GM18951 (cell line): ENCODE results near the gene SLC6A20.

Source experiments
- POLR2A ChIP-seq: IDR thresholded peaks from 4 replicates; pipeline ENCODE4 v1.6.1; 2011; ENCODE audit warnings: mild to moderate bottlenecking; ENCODE audit not compliant: insufficient read length, insufficient read depth; ENCODE audit errors: extremely low read depth
- in situ Hi-C: fragments of 300-500 bp; cut with MboI; formaldehyde crosslinking; loops from one replicate; pipeline ENCODE4 v1.12.0; 2022; ENCODE audit warnings: low sequenced_read_pairs, mixed read lengths, inconsistent platforms; ENCODE audit not compliant: unreplicated experiment

The SLC6A20 gene

GRCh38 chr3:45730409-45731154 lies 65.8 kb downstream of the SLC6A20 start:
- in situ Hi-C loops: no loop called here
- TF ChIP-seq POLR2A: no peak

- TF ChIP-seq POLR2A: no peak
- in situ Hi-C loops: no loop called here
Measured at GRCh38 chr3:45729614-45730013, 66.7 kb downstream of the SLC6A20 start.

GRCh38 chr3:45724911-45725310 lies 71.4 kb downstream of the SLC6A20 start:
- no peak for TF ChIP-seq POLR2A
- in situ Hi-C loops: no loop called here

- TF ChIP-seq POLR2A: no peak
- in situ Hi-C loops: no loop called here
Measured at GRCh38 chr3:45719655-45720487, 76.5 kb downstream of the SLC6A20 start.

GRCh38 chr3:45716790-45717336 lies 79.5 kb downstream of the SLC6A20 start:
- in situ Hi-C loops: no loop called here
- no peak for TF ChIP-seq POLR2A

- no peak for TF ChIP-seq POLR2A
- in situ Hi-C loops: no loop called here
Measured at GRCh38 chr3:45715945-45716344, 80.4 kb downstream of the SLC6A20 start.

- in situ Hi-C loops: no loop called here
- no peak for TF ChIP-seq POLR2A
Measured at GRCh38 chr3:45712434-45713110, 83.8 kb downstream of the SLC6A20 start.

GRCh38 chr3:45711931-45712330 lies 84.4 kb downstream of the SLC6A20 start:
- no peak for TF ChIP-seq POLR2A
- in situ Hi-C loops: no loop called here

GRCh38 chr3:45705839-45706808 lies 90.2 kb downstream of the SLC6A20 start:
- in situ Hi-C loops: no loop called here
- TF ChIP-seq POLR2A: no peak
